Lower leg skin (tissue), 3 donors: ENCODE results near the gene DUSP22.

Source experiments
- POLR2A ChIP-seq, 2 donors: fragments of 450-650 bp; IDR thresholded peaks; one replicate each; pipeline ENCODE4 v1.6.1; 2016 to 2017; ENCODE audit warnings: antibody characterized with exemption in 2 of 2, mild to moderate bottlenecking in 1 of 2, moderate library complexity in 1 of 2
- TF ChIP-seq, protein P1 (sequence below), 3 donors: fragments of 450-650 bp; IDR thresholded peaks; one replicate each; pipeline ENCODE4 v1.5.1; 2016; ENCODE audit warnings: antibody characterized with exemption in 3 of 3, mild to moderate bottlenecking in 3 of 3, moderate library complexity in 2 of 3

DNA sequence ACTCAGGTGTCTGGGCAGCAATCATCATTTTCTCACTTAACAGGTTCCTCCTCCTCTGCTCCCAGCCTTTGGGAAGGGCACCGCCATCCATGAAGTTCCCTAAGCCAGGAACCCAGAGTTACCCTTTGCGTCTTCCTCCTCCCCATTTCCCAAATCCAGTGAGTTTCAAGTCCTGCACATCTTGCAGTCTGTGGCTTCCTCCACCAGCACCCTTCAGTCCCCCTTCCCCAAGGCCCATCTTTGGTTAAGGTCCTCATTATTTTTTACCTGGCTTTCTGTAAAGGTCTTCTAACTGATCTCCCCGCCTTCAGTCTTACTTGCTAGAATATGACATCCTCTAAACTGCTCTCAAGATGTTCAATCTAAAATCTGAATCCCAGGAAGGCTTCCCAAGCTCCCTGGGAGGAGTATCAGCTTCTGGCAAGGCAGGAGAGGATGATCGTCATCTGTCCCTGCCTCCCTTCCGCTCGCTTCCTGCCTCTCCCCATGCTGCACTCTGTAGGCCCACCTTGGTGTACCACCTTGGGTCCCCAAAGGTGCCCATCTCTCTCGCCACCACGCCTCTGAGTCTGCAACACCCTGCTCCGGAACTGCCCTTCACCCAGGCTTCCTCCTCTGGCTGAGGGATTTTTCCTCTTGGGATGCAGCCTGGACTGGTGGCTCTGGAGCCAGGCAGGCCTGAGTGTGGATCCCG lies 11.4 kb upstream of the DUSP22 start:
- TF ChIP-seq, protein P1, sequence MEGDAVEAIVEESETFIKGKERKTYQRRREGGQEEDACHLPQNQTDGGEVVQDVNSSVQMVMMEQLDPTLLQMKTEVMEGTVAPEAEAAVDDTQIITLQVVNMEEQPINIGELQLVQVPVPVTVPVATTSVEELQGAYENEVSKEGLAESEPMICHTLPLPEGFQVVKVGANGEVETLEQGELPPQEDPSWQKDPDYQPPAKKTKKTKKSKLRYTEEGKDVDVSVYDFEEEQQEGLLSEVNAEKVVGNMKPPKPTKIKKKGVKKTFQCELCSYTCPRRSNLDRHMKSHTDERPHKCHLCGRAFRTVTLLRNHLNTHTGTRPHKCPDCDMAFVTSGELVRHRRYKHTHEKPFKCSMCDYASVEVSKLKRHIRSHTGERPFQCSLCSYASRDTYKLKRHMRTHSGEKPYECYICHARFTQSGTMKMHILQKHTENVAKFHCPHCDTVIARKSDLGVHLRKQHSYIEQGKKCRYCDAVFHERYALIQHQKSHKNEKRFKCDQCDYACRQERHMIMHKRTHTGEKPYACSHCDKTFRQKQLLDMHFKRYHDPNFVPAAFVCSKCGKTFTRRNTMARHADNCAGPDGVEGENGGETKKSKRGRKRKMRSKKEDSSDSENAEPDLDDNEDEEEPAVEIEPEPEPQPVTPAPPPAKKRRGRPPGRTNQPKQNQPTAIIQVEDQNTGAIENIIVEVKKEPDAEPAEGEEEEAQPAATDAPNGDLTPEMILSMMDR (IDR thresholded peaks at IDR 0.05) = no peak
- no peak for TF ChIP-seq POLR2A (IDR thresholded peaks at IDR 0.05)
